IMR-90 (cell line): ENCODE results near the gene OR8G5. TPM values are rescaled to one million over a fixed set of nuclear protein-coding genes. Genes with fewer than 3 reads are reported as not detected.

Experiments used
- ATAC-seq: fragments of 200-7000 bp; cut with Tn5 transposase; 2 replicates; pipeline ENCODE4 v1.9.1; 2020; ENCODE audit warnings: low read depth, mild to moderate bottlenecking, moderate library complexity
- BruUV-seq: library from RNA; stranded (reverse); fragments of 400-500 nt; replicated peaks from 2 replicates; lab custom pipeline; 2021; lab: Mats Ljungman, UMichigan
- CTCF ChIA-PET: fragments of 300-600 bp; formaldehyde crosslinking; extraction: SDS; loops from one replicate; lab custom pipeline; 2021; ENCODE audit warnings: antibody characterized with exemption; lab: Yijun Ruan, JAX
- POLR2A ChIA-PET: fragments of 300-600 bp; sonication (Branson Sonifier 250); formaldehyde crosslinking; loops from one replicate; lab custom pipeline; 2022; ENCODE audit warnings: antibody characterized with exemption; ENCODE audit not compliant: unreplicated experiment; lab: Charles Lee
- DNase-seq: peaks from one replicate; pipeline ENCODE4 v3.0.0; 2013
- H2AFZ ChIP-seq: replicated peaks from 2 replicates; pipeline ENCODE3; 2013; ENCODE audit warnings: low read length, mild to moderate bottlenecking; ENCODE audit not compliant: poor library complexity
- H2AK5ac ChIP-seq: 2 replicates; pipeline ENCODE4 v1.6.1; 2013; ENCODE audit warnings: low read depth, low read length, inconsistent platforms
- H2AK9ac ChIP-seq: replicated peaks from 2 replicates; pipeline ENCODE3; 2013; ENCODE audit warnings: mild to moderate bottlenecking, low read depth, low read length, moderate library complexity; ENCODE audit not compliant: poor library complexity
- H2BK120ac ChIP-seq: 2 replicates; pipeline ENCODE4 v1.6.1; 2013; ENCODE audit warnings: low read depth, low read length, inconsistent platforms
- H2BK15ac ChIP-seq: 3 replicates; pipeline ENCODE4 v1.6.1; 2013; ENCODE audit warnings: low read depth, low read length, inconsistent platforms
- H2BK20ac ChIP-seq: 2 replicates; pipeline ENCODE4 v1.6.1; 2013; ENCODE audit warnings: low read depth, mild to moderate bottlenecking, inconsistent platforms, low read length, moderate library complexity
- H2BK5ac ChIP-seq: 2 replicates; pipeline ENCODE4 v1.6.1; 2013; ENCODE audit warnings: mild to moderate bottlenecking, low read depth, low read length, inconsistent platforms; ENCODE audit not compliant: poor library complexity, severe bottlenecking
- H3K14ac ChIP-seq: replicated peaks from 2 replicates; pipeline ENCODE4 v1.6.1; 2013; ENCODE audit warnings: low read depth, low read length, inconsistent platforms
- H3K18ac ChIP-seq: 2 replicates; pipeline ENCODE4 v1.6.1; 2013; ENCODE audit warnings: low read depth, low read length, control low read depth
- H3K23ac ChIP-seq: 2 replicates; pipeline ENCODE4 v1.6.1; 2013; ENCODE audit warnings: low read depth, low read length, inconsistent platforms
- H3K27ac ChIP-seq: 2 replicates; pipeline ENCODE4 v1.5.1; 2013; ENCODE audit warnings: mild to moderate bottlenecking, control low read depth, low read length; ENCODE audit not compliant: insufficient read depth
- H3K27me3 ChIP-seq: 2 replicates; pipeline ENCODE4 v1.6.1; 2013; ENCODE audit warnings: low read length; ENCODE audit not compliant: control insufficient read depth, insufficient read depth
- H3K36me3 ChIP-seq: 2 replicates; pipeline ENCODE4 v1.6.1; 2013; ENCODE audit warnings: low read length, mixed read lengths; ENCODE audit not compliant: control insufficient read depth, insufficient read depth
- H3K4ac ChIP-seq: 2 replicates; pipeline ENCODE4 v1.6.1; 2013; ENCODE audit warnings: low read depth, low read length, inconsistent platforms
- H3K4me1 ChIP-seq: 2 replicates; pipeline ENCODE4 v1.6.1; 2013; ENCODE audit warnings: low read length, mixed read lengths; ENCODE audit not compliant: control insufficient read depth, insufficient read depth
- H3K4me2 ChIP-seq: 2 replicates; pipeline ENCODE4 v1.6.1; 2013; ENCODE audit warnings: low read depth, mild to moderate bottlenecking, control low read depth, low read length, moderate library complexity
- H3K4me3 ChIP-seq: 2 replicates; pipeline ENCODE4 v1.5.1; 2013; ENCODE audit warnings: low read depth, mild to moderate bottlenecking, control low read depth, low read length, moderate library complexity; ENCODE audit not compliant: insufficient read depth
- H3K56ac ChIP-seq: 2 replicates; pipeline ENCODE4 v1.6.1; 2013; ENCODE audit warnings: low read length, inconsistent platforms; ENCODE audit not compliant: insufficient read depth; ENCODE audit errors: extremely low read depth
- H3K79me1 ChIP-seq, 2 experiments: 2 replicates each; pipeline ENCODE4 v1.6.1; 2013; ENCODE audit warnings: low read length in 2 of 2, inconsistent platforms in 1 of 2, low read depth in 1 of 2
- H3K9ac ChIP-seq: 2 replicates; pipeline ENCODE4 v1.6.1; 2013; ENCODE audit warnings: low read depth, low read length, control low read depth
- H3K9me1 ChIP-seq: 2 replicates; pipeline ENCODE4 v1.6.1; 2013; ENCODE audit warnings: low read length, inconsistent platforms; ENCODE audit not compliant: insufficient read depth
- H3K9me3 ChIP-seq: 2 replicates; pipeline ENCODE4 v1.6.1; 2013; ENCODE audit warnings: low read length; ENCODE audit not compliant: control insufficient read depth, insufficient read depth
- H4K20me1 ChIP-seq: 2 replicates; pipeline ENCODE4 v1.6.1; 2013; ENCODE audit warnings: low read length, inconsistent platforms; ENCODE audit not compliant: insufficient read depth
- H4K5ac ChIP-seq: 2 replicates; pipeline ENCODE4 v1.6.1; 2013; ENCODE audit warnings: mild to moderate bottlenecking, low read depth, low read length, control low read depth
- H4K8ac ChIP-seq, 2 experiments: 2 replicates each; pipeline ENCODE4 v1.6.1; 2013; ENCODE audit warnings: low read depth in 2 of 2, low read length in 2 of 2, control low read depth in 1 of 2, inconsistent platforms in 1 of 2
- H4K91ac ChIP-seq: 2 replicates; pipeline ENCODE4 v1.6.1; 2013; ENCODE audit warnings: low read depth, low read length, inconsistent platforms; ENCODE audit not compliant: insufficient read depth
- BHLHE40 ChIP-seq: fragments of 150-350 bp; IDR thresholded peaks from 2 replicates; pipeline ENCODE4 v1.6.1; 2016; ENCODE audit warnings: mild to moderate bottlenecking, low read depth, low read length
- CEBPB ChIP-seq: IDR thresholded peaks from 2 replicates; pipeline ENCODE4 v1.6.1; 2012; ENCODE audit warnings: low read depth, low read length, improper control_type of control experiment
- CHD1 ChIP-seq: IDR thresholded peaks from 2 replicates; pipeline ENCODE4 v1.6.1; 2012; ENCODE audit warnings: low read depth, low read length, improper control_type of control experiment
- FOS ChIP-seq: fragments of 150-350 bp; IDR thresholded peaks from 2 replicates; pipeline ENCODE4 v1.6.1; 2016; ENCODE audit warnings: low read depth, low read length
- MAFK ChIP-seq: IDR thresholded peaks from 2 replicates; pipeline ENCODE4 v1.6.1; 2012; ENCODE audit warnings: low read depth, low read length, improper control_type of control experiment
- MAZ ChIP-seq: IDR thresholded peaks from 2 replicates; pipeline ENCODE4 v1.6.1; 2012; ENCODE audit warnings: low read depth, mild to moderate bottlenecking, low read length, improper control_type of control experiment, moderate library complexity, borderline replicate concordance
- MXI1 ChIP-seq: IDR thresholded peaks from 2 replicates; pipeline ENCODE4 v1.6.1; 2012; ENCODE audit warnings: low read depth, mild to moderate bottlenecking, low read length, moderate library complexity, borderline replicate concordance
- RAD21 ChIP-seq: IDR thresholded peaks from 2 replicates; pipeline ENCODE4 v1.6.1; 2012; ENCODE audit warnings: low read length, improper control_type of control experiment
- RCOR1 ChIP-seq: IDR thresholded peaks from 2 replicates; pipeline ENCODE4 v1.6.1; 2012; ENCODE audit warnings: mild to moderate bottlenecking, low read length, improper control_type of control experiment; ENCODE audit not compliant: insufficient replicate concordance
- SMC3 ChIP-seq: fragments of 150-350 bp; IDR thresholded peaks from 2 replicates; pipeline ENCODE4 v1.6.1; 2016; ENCODE audit warnings: low read depth, mild to moderate bottlenecking, antibody characterized with exemption, low read length, moderate library complexity
- WGBS, 2 experiments: methylation state at CpG; one replicate each; pipeline versions ENCODE4 v1.1.5 to v1.1.7; 2013; ENCODE audit warnings: missing lambda C conversion rate in 2 of 2; ENCODE audit not compliant: insufficient read length in 1 of 2; ENCODE audit errors: extremely low coverage in 2 of 2; 5-methylcytosine and 5-hydroxymethylcytosine counted together
- dilution Hi-C: fragments of 300-500 bp; cut with HindIII; formaldehyde crosslinking; loops from one replicate; pipeline ENCODE4 v1.14.3; 2018; ENCODE audit warnings: low sequenced_read_pairs; ENCODE audit not compliant: unreplicated experiment
- in situ Hi-C: fragments of 300-500 bp; cut with MboI; formaldehyde crosslinking; loops from 3 replicates; pipeline ENCODE4 v1.14.3; 2019; ENCODE audit warnings: low sequenced_read_pairs, inconsistent platforms, mixed read lengths
- intact Hi-C: fragments of 100-400 bp; cut with micrococcal nuclease; formaldehyde crosslinking; loops from 2 replicates; pipeline ENCODE4 v1.10.0; 2022
- polyA plus RNA-seq, 3 experiments: library from polyadenylated mRNA; depleted of rRNA; stranded (reverse); fragments of >200 nt; gene quantifications; 2 replicates each; pipeline ENCODE4 v1.2.3, GENCODE V29; 2012; ENCODE audit warnings: low replicate concordance in 1 of 3
- total RNA-seq: library from RNA; depleted of rRNA; stranded (reverse); fragments of >200 nt; gene quantifications from 2 replicates; pipeline ENCODE4 v1.2.3, GENCODE V29; 2012
- TF ChIP-seq, protein P1 (sequence below): fragments of 150-350 bp; IDR thresholded peaks from 2 replicates; pipeline ENCODE4 v1.6.1; 2016; ENCODE audit warnings: low read depth, mild to moderate bottlenecking, low read length, moderate library complexity, borderline replicate concordance
- TF ChIP-seq, protein P2 (sequence below): fragments of 150-350 bp; IDR thresholded peaks from 2 replicates; pipeline ENCODE4 v1.6.1; 2017; ENCODE audit warnings: mild to moderate bottlenecking, antibody characterized with exemption, low read length, low read depth
- TF ChIP-seq, protein P3 (sequence below): conservative IDR thresholded peaks from 2 replicates; pipeline ENCODE4 v1.5.1; 2012; ENCODE audit warnings: mild to moderate bottlenecking, low read depth, low read length, improper control_type of control experiment

Gene OR8G5
- total and polyA plus RNA-seq, 2 of the 4 experiments (the other 2 are of a cell fraction): not detected

DNA sequence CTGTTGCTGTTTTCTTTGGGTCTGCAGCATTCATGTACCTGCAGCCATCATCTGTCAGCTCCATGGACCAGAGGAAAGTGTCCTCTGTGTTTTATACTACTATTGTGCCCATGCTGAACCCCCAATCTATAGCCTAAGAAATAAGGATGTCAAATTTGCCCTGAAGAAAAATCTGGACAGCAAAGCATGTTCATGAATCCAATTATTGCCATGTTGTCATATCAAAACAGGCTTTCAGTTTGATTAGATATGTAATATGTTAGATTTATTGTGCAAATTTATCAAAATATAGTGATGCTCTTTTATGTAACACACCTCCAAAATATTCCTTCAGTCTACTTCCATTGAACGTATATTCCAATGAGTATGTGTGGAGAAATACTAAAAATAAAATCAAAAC lies 30.7 kb upstream of the OR8G5 start:
- no peak overlapping the region for H3K4me2 ChIP-seq
- no peaks in the 10 kb centered on the region for H3K79me1 ChIP-seq
- no peaks in the 10 kb centered on the region for H3K9me3 ChIP-seq
- H3K56ac ChIP-seq: no peak overlapping the region
- no peak overlapping the region for H3K4ac ChIP-seq
- no peak overlapping the region for H4K91ac ChIP-seq
- H4K20me1 ChIP-seq: no peaks in the 10 kb centered on the region
- H3K9ac ChIP-seq: no peak overlapping the region
- no peak overlapping the region for H2BK120ac ChIP-seq
- intact Hi-C loops (no loop called here), in situ Hi-C loops (no loop called here), dilution Hi-C loops (no loop called here)
- BruUV-seq: no TSS peak
- no peaks in the 10 kb centered on the region for H3K4me1 ChIP-seq
- no peak overlapping the region for H3K27ac ChIP-seq
- H3K9me1 ChIP-seq: no peaks in the 10 kb centered on the region
- TF ChIP-seq, protein P1, sequence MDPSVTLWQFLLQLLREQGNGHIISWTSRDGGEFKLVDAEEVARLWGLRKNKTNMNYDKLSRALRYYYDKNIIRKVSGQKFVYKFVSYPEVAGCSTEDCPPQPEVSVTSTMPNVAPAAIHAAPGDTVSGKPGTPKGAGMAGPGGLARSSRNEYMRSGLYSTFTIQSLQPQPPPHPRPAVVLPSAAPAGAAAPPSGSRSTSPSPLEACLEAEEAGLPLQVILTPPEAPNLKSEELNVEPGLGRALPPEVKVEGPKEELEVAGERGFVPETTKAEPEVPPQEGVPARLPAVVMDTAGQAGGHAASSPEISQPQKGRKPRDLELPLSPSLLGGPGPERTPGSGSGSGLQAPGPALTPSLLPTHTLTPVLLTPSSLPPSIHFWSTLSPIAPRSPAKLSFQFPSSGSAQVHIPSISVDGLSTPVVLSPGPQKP: no peak
- TF ChIP-seq, protein P2, sequence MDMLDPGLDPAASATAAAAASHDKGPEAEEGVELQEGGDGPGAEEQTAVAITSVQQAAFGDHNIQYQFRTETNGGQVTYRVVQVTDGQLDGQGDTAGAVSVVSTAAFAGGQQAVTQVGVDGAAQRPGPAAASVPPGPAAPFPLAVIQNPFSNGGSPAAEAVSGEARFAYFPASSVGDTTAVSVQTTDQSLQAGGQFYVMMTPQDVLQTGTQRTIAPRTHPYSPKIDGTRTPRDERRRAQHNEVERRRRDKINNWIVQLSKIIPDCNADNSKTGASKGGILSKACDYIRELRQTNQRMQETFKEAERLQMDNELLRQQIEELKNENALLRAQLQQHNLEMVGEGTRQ: no peak
- no peak for TF ChIP-seq RAD21
- TF ChIP-seq MXI1: no peak
- TF ChIP-seq, protein P3, sequence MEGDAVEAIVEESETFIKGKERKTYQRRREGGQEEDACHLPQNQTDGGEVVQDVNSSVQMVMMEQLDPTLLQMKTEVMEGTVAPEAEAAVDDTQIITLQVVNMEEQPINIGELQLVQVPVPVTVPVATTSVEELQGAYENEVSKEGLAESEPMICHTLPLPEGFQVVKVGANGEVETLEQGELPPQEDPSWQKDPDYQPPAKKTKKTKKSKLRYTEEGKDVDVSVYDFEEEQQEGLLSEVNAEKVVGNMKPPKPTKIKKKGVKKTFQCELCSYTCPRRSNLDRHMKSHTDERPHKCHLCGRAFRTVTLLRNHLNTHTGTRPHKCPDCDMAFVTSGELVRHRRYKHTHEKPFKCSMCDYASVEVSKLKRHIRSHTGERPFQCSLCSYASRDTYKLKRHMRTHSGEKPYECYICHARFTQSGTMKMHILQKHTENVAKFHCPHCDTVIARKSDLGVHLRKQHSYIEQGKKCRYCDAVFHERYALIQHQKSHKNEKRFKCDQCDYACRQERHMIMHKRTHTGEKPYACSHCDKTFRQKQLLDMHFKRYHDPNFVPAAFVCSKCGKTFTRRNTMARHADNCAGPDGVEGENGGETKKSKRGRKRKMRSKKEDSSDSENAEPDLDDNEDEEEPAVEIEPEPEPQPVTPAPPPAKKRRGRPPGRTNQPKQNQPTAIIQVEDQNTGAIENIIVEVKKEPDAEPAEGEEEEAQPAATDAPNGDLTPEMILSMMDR: no peak
- TF ChIP-seq CHD1: no peak
- TF ChIP-seq RCOR1: no peak
- no peak for TF ChIP-seq BHLHE40
- TF ChIP-seq FOS: no peak
- no peak for TF ChIP-seq SMC3
- TF ChIP-seq MAFK: no peak
- no peak for TF ChIP-seq MAZ
- no peak for TF ChIP-seq CEBPB
- ChIA-PET CTCF (no interaction called here), POLR2A (no interaction called here)
- no peak overlapping the region for H2BK20ac ChIP-seq
- no CpG with 5 or more reads among the region's 1 CpG for WGBS, 2 experiments
- H2BK5ac ChIP-seq: no peak overlapping the region
- no peak overlapping the region for H3K14ac ChIP-seq
- no peak overlapping the region for H4K5ac ChIP-seq
- H3K18ac ChIP-seq: no peak overlapping the region
- H2AK5ac ChIP-seq: no peak overlapping the region
- DNase-seq (no peak), ATAC-seq (no peak)
- no peak overlapping the region for H3K4me3 ChIP-seq
- no peak overlapping the region for H3K23ac ChIP-seq
- no peak overlapping the region for H2AK9ac ChIP-seq
- H3K36me3 ChIP-seq: no peaks in the 10 kb centered on the region
- no peaks in the 10 kb centered on the region; the same call in 1 of the 2 replicates for H3K27me3 ChIP-seq
- no peak overlapping the region for H4K8ac ChIP-seq
- no peak overlapping the region for H2BK15ac ChIP-seq
- no peak overlapping the region for H2AFZ ChIP-seq
